Middle frontal gyrus (tissue), 1 donor: ENCODE measurements around the gene AP3S2.

ENCODE experiments used
- DNase-seq: peaks from one replicate; pipeline ENCODE4 v3.0.0-alpha.2; 2015; ENCODE audit warnings: low spot score; ENCODE audit errors: extremely low spot score

Gene AP3S2

GRCh38 chr15:89815769-89816168 lies 78.0 kb downstream of the AP3S2 start:
- no peak for DNase-seq

GRCh38 chr15:89814112-89814742 lies 79.6 kb downstream of the AP3S2 start:
- no peak for DNase-seq

DNA sequence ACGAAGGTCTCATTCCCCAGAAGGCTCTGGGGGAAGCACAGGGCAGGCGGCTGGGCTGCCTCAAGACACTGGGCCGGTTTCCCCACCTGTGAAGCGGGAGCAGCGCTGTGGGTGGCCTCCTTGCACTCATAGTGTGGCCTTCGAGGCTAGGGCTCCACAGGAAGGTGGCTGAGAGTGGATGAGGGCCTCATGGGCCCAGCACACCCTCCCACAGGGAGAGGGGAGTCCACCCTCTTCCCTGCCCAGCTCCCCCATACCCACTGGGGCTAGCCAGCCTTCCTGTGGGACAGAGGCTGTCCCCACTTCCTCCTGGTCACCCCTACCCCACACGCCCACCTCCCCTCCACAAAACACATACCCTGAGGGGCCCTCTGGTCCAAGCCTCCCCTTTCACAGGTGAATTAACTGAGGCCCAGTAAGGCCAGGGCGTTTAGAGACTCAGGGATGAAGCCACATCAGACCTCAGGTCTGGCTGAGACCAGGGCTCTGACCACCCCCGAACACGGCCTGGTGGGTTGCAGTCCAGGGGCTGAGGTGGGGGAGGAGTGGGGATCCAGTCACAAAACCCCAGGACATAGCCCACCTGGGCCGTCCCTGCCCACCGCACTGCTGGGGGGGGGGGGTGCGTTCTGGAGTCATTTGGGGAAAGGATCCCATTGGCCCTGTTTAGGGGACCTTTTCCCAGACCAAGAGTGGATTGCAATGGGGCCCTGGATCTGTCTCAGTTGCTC lies 80.2 kb downstream of the AP3S2 start:
- no peak for DNase-seq

GRCh38 chr15:89812847-89813320 lies 80.9 kb downstream of the AP3S2 start:
- no peak for DNase-seq

GRCh38 chr15:89812011-89812846 lies 81.6 kb downstream of the AP3S2 start:
- DNase-seq: no peak

DNA sequence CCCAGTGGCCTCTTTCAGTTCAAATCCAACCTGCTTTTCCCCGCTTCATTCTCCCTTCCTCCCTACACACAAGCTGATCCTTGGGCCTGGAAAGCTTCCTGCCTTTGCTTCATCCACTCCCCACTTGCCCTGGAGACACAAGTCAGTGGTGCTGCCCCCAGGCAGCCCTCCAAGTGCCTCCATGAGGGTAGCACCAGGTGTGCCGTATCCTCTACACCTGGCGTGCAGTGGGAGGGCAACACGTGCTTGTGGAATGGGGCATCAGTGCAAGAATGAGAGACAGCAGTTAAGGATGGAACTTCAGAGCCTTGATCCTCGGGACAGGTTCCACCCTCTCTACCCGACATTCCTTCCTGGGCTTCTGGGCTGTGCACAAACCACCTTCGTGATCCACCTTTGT lies 83.0 kb downstream of the AP3S2 start:
- no peak for DNase-seq

- no peak for DNase-seq
These were observed 84.0 kb downstream of the AP3S2 start for GRCh38 chr15:89809787-89810148.

- DNase-seq: no peak
These were observed 84.6 kb downstream of the AP3S2 start for GRCh38 chr15:89809093-89809786.

DNA sequence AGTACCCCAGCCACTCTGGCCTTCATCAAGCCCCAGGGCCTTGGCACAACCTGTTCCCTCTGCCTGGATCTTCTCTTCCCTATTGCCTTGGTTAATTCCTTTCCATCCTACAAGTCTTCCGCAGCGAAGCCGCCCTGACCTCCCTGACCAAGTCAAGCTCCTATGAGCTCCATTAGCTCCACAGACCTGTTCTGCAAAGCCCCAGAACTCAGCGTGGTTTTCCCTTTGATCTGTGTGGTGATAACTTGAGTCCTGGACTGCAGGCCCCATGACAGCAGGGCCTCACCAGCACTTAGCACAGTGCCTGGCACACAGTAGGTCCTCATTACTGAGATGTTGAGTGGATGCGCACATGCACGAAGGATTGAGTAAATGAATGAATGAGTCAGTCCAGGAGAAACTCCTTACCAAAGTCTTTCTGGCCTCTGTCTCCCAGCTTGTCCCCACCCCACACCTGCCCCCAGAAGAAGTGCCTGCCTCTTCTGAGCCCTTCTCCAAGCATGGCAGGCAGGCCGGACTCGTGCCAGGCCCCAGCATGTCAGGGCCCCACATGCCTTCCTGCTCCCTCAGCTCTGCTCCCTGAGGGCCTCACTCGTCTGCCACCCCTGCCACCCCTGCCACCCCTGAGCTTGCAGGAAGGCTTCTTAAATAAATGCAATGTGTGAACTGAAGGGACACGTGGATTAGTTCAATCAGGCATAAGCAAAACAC lies 85.5 kb downstream of the AP3S2 start:
- no peak for DNase-seq

- no peak for DNase-seq
These were observed 86.1 kb downstream of the AP3S2 start for GRCh38 chr15:89807689-89808088.

DNA sequence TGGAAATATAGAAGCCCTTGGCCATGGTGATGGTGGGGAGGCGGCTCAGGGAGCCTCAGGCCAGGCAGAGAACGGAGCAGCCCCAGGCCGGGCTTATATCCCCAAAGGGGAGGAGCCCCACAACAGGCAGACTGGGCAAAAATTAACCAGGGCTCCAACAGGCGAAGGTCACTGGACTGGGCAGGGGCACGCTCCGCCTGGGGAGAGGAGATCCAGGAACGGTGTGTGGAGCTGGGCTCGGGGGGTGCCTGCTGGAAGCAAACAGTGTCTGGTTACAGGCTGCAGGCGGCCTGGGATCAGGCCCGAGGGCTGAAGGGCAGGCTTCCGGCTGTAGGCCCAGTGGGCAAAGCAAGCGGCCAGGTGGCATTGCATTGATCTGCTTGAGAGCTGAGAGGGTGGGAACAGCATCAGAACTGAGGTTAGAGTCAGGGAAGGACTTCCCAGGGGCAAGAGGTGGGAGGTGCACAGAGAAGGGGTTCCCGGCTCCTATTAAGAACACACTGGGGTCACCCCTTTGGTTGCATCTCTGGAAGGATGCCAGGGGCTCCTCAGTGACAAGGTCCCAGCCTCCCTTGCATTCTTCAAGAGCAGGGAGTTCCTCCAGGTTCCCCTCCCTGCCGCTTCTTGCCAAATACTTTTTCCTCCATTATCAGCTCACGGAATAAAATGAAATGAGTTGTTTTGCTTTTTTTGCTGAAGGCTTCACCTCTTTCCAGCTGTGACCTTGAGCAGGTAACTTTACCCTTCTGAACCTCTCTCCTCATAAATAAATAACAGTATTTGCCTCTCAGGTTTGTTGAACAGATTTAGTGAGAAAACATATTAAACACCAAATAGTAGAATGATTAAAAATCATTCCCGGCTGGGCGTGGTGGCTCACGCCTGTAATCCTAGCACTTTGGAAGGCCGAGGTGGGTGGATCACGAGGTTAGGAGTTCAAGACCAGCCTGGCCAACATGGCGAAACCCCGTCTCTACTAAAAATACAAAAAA lies 86.9 kb downstream of the AP3S2 start:
- no peak for DNase-seq

DNA sequence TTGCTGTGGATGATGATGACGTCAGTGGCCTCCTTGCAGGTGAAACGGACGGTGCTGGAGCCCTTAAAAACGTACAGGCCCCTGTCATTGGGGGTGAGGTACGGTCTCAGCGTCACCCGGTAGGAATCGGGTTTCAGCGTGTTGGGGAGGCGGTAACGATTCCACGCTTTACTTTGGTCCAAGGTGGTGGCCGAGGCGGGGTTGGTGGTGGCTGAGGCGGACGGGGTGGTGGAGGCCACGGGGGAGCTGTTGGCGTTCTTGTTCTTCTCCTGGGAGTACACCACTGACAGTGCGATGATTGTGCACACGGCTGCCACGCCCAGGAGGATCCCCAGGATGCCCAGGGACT lies 87.6 kb downstream of the AP3S2 start:
- no peak for DNase-seq

GRCh38 chr15:89805241-89806209 lies 88.3 kb downstream of the AP3S2 start:
- no peak for DNase-seq

DNA sequence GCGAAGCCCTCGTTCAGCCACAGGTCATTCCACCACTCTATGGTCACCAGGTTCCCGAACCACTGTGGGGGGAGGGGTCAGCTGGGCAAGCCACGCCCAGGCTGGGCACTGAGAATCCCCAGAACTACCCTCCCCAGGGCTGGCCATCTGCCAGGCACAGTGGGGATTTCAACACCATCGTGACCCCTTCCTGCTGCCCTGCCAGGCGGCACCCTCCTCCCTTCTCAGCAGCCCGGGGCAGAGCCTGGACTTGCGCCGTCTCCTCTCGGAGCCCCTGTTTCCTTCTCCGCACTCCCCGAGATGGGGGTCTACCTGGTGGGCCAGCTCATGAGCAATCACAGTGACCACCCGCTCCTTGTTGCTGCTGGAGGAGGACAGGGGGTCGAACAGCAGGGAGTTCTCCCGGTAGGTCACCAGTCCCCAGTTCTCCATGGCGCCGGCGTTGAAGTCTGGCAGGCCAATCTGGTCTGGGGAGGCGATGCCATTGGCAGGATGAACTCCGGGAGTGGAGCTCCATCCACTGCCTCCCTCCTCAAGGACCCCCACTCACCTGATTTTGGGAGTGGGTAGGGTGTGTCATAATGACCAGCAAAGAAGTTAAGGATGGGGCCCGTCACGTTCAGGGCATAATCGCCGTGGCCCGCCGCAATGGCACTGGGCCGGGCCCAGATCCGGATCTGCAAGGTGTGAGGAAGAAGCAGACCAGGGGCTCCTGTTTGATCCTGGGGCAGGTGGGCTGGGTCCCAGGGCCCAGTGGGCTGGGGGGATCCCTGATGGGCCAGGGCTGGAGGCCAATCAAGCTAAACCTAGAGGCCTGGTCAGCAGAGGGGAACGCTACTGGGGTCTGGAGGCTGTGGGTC lies 89.6 kb downstream of the AP3S2 start:
- no peak for DNase-seq

GRCh38 chr15:89802986-89803824 lies 90.6 kb downstream of the AP3S2 start:
- DNase-seq: no peak

- DNase-seq: no peak
These were observed 91.4 kb downstream of the AP3S2 start for GRCh38 chr15:89802231-89802928.
